Heart left ventricle (tissue), 16 donors: ENCODE measurements around the gene TNFRSF14. TPM values are rescaled to one million over a fixed set of nuclear protein-coding genes. Genes with fewer than 3 reads are reported as not detected.
"Not testable (repeated sequence)": the region's sequence is repeated elsewhere in the genome, so short reads cannot be mapped to it uniquely, and the experiment has no call there.

Experiments
- ATAC-seq, 4 donors: fragments of 200-7000 bp; cut with Tn5 transposase; one replicate each; pipeline ENCODE4 v1.9.1; 2020 to 2022; ENCODE audit warnings: moderate library complexity in 4 of 4, mild to moderate bottlenecking in 3 of 4, moderate number of reproducible peaks in 1 of 4
- DNase-seq, 5 donors: peaks; one replicate each; pipeline ENCODE4 v3.0.0-alpha.2; 2020
- H3K27ac ChIP-seq, 12 donors: fragments of 200-600 bp; sonication (generic) in 4 of 12; one replicate each; pipeline versions ENCODE4 v1.5.0 to v1.8.0; 2016 to 2022; ENCODE audit warnings: mild to moderate bottlenecking in 2 of 12
- H3K27me3 ChIP-seq, 9 donors: fragments of 200-600 bp; sonication (generic) in 2 of 9; one replicate each; pipeline versions ENCODE4 v1.5.1 to v1.8.0; 2016 to 2022; ENCODE audit warnings: mild to moderate bottlenecking in 3 of 9
- H3K36me3 ChIP-seq, 9 donors: fragments of 200-600 bp; sonication (generic) in 2 of 9; one replicate each; pipeline versions ENCODE4 v1.5.0 to v1.8.0; 2018 to 2022; ENCODE audit warnings: mild to moderate bottlenecking in 2 of 9
- H3K4me1 ChIP-seq, 12 donors: fragments of 200-600 bp; sonication (generic) in 4 of 12; one replicate each; pipeline versions ENCODE4 v1.5.0 to v1.8.0; 2016 to 2022; ENCODE audit warnings: mild to moderate bottlenecking in 3 of 12
- H3K4me3 ChIP-seq, 12 donors: fragments of 200-600 bp; sonication (generic) in 4 of 12; one replicate each; pipeline versions ENCODE4 v1.5.0 to v1.8.0; 2017 to 2022; ENCODE audit warnings: mild to moderate bottlenecking in 9 of 12, moderate library complexity in 4 of 12
- H3K9me3 ChIP-seq, 12 donors: fragments of 200-600 bp; sonication (generic) in 4 of 12; one replicate each; pipeline versions ENCODE4 v1.5.0 to v1.8.0; 2016 to 2022; ENCODE audit warnings: mild to moderate bottlenecking in 1 of 12
- CTCF ChIP-seq, 12 donors: fragments of 200-600 bp; sonication (generic) in 4 of 12; IDR thresholded peaks; one replicate each; pipeline versions ENCODE4 v1.5.0 to v1.8.0; 2018 to 2022; ENCODE audit warnings: antibody characterized with exemption in 12 of 12, mild to moderate bottlenecking in 5 of 12
- POLR2A ChIP-seq, 2 donors: fragments of 450-650 bp; IDR thresholded peaks; one replicate each; pipeline ENCODE4 v1.6.1; 2017; ENCODE audit warnings: antibody characterized with exemption in 2 of 2, mild to moderate bottlenecking in 2 of 2, moderate library complexity in 2 of 2
- WGBS, 4 donors: extraction: QIAGEN DNeasy Blood & Tissue Kit in 2 of 4; methylation state at CpG; one replicate each; pipeline versions ENCODE4 v1.1.5 to v1.1.7; 2013 to 2018; 5-methylcytosine and 5-hydroxymethylcytosine counted together
- intact Hi-C, 10 donors: fragments of 100-400 bp; cut with DNase I; formaldehyde crosslinking; loops; one replicate each; pipeline versions ENCODE4 v1.11.1 to v1.14.2; 2022
- polyA plus RNA-seq, 2 donors: library from polyadenylated mRNA; stranded (reverse); fragments of 200-250 nt; gene quantifications; one replicate each; pipeline ENCODE4 v1.2.3, GENCODE V29; 2013
- total RNA-seq, 9 donors: library from RNA; depleted of rRNA in 2 of 9; stranded (reverse); fragments of >200 nt in 2 of 9; fragmentation: NEBNext Ultra II Directional in 3 of 9; extraction: Animal tissue kit (Norgen Biotek cat#: 25700) in 3 of 9; gene quantifications; one replicate each; pipeline versions ENCODE4 v1.1.0 to v1.2.4, GENCODE V29; 2016 to 2023
- donor health status: ischemic (EF 13 %, LVEDD 7.1; RV severe dilation, severe dysfunction).
- donor health status: healthy with polysubstance abuse.
- donor health status: DM: no; HTN: yes; CAD: no.
- donor health status: DM: no; HTN: no; CAD: no.
- donor health status: ischemic (EF 25% LVEDD 6.9; RV normal size, moderate dysfunction).
- donor health status: ischemic (EF 25% LVEDD 5.7; RV mildly dilated, moderate dysfunction).
- donor health status: healthy.
- donor health status: DM: yes; HTN: yes; CAD: no.
- donor health status: ischemic (EF 35%, LVEDD 5.7; RV mildly dilated, moderate dysfunction).
- donor health status: nonischemic (EF 11% LVEDD 7.7; RV severe dilation, severe dysfunction).
- donor health status: DM: yes; HTN: yes; CAD: no.
- donor health status: PGD.
- donor health status: ischemic (EF 29% LVEDD 5.4; RV normal size, mild dysfunction).
- donor health status: nonischemic (EF 23%, LVEDD 6.1; RV moderate dilation, normal function).

Gene TNFRSF14
- total and polyA plus RNA-seq, 11 donors: 7.8 to 70.8 (median 14.3) TPM

- DNase-seq (peak in 1 of 5 donors; percentile 48), ATAC-seq (no peak)
- Histone ChIP-seq H3K36me3 (no peaks in the 10 kb centered on the region), H3K9me3 (no peaks in the 10 kb centered on the region), H3K4me3 (peak overlapping the region in 11 of 12 donors; percentile 31 to 86 (median 58)), H3K27me3 (no peaks in the 10 kb centered on the region), H3K27ac (peak overlapping the region; percentile 87 to 99 (median 96)), H3K4me1 (peaks cover 19 to 73% (median 56%) of the 10 kb centered on the region in 12 donors)
- TF ChIP-seq CTCF (IDR thresholded peaks at IDR 0.05) (no peak), POLR2A (IDR thresholded peaks at IDR 0.05) (no peak)
- intact Hi-C loops: loop anchor here (1.0 to 10.0 kb wide), 13 partner anchors 17 to 363 kb away; partner anchors contain the start of genes FAAP20 (in 2 of the 10), PRXL2B (in 2 of the 10), HES5 (in 1 of the 10) and PANK4 (in 1 of the 10)
- 17 to 23% (median 21%) methylated on average over 11 to 27 of the region's 27 CpGs for WGBS, 4 donors
Observed at GRCh38 chr1:2547210-2548067, 8.7 kb upstream of the TNFRSF14 start.

- TF ChIP-seq POLR2A (IDR thresholded peaks at IDR 0.05) (no peak), CTCF (IDR thresholded peaks at IDR 0.05) (peak in 11 of 12 donors; percentile 90 to 98 (median 95))
- H3K9me3 ChIP-seq: no peaks in the 10 kb centered on the region
- no peaks in the 10 kb centered on the region for H3K36me3 ChIP-seq
- DNase-seq (peak; percentile 80 to 91 (median 85)), ATAC-seq (peak; percentile 23 to 55 (median 45))
- WGBS, 4 donors: 8 to 19% (median 16%) methylated on average over 16 to 17 of the region's 17 CpGs
- H3K4me3 ChIP-seq: peak overlapping the region in 11 of 12 donors; percentile 30 to 86 (median 58)
- H3K27me3 ChIP-seq: no peaks in the 10 kb centered on the region
- H3K27ac ChIP-seq: peak overlapping the region; percentile 87 to 99 (median 96)
- intact Hi-C loops: loop anchor here (1.0 to 10.0 kb wide), 11 partner anchors 22 to 363 kb away; partner anchors contain the start of genes FAAP20 (in 2 of the 10), PRXL2B (in 2 of the 10), PANK4 (in 1 of the 10) and PEX10 (in 1 of the 10)
- H3K4me1 ChIP-seq: peaks cover 19 to 69% (median 56%) of the 10 kb centered on the region in 12 donors
Observed at GRCh38 chr1:2548068-2548589, 8.0 kb upstream of the TNFRSF14 start.

GRCh38 chr1:2549367-2550029 lies 6.7 kb upstream of the TNFRSF14 start:
- H3K27ac ChIP-seq: peak overlapping the region; percentile 87 to 99 (median 96)
- H3K9me3 ChIP-seq, DNase-seq, H3K27me3 ChIP-seq, H3K36me3 ChIP-seq, ATAC-seq: not testable (repeated sequence)
- WGBS, 4 donors: 61 to 72% (median 68%) methylated on average over 16 to 26 of the region's 28 CpGs
- H3K4me3 ChIP-seq: peak overlapping the region; percentile 0 to 86 (median 58)
- intact Hi-C loops: loop anchor here in 8 of 10 donors (2.0 to 10.0 kb wide), 9 partner anchors 37 to 365 kb away; partner anchors contain the start of genes FAAP20 (in 2 of the 8), PRXL2B (in 2 of the 8) and PEX10 (in 1 of the 8)
- peaks cover 15 to 58% (median 46%) of the 10 kb centered on the region in 12 donors for H3K4me1 ChIP-seq

- DNase-seq, H3K9me3 ChIP-seq, H3K27me3 ChIP-seq, intact Hi-C loops, H3K36me3 ChIP-seq: not testable (repeated sequence)
- peak overlapping the region in 11 of 12 donors; percentile 29 to 66 (median 53) for H3K4me3 ChIP-seq
- peaks cover 12 to 58% (median 46%) of the 10 kb centered on the region in 12 donors for H3K4me1 ChIP-seq
- WGBS, 4 donors: 42 to 63% (median 51%) methylated on average over 7 to 12 of the region's 12 CpGs
- ATAC-seq: peak in 3 of 4 donors; percentile 10 to 52 (median 23)
- peak overlapping the region; percentile 49 to 99 (median 80) for H3K27ac ChIP-seq
Observed at GRCh38 chr1:2550309-2550861, 5.8 kb upstream of the TNFRSF14 start.
